Kidney (tissue), 14 donors: Measurements from ENCODE around the gene CLIP4. TPM values are rescaled to one million over a fixed set of nuclear protein-coding genes. Genes with fewer than 3 reads are reported as not detected.

ENCODE experiments used
- DNase-seq, 5 donors: peaks; one replicate each; pipeline ENCODE4 v3.0.0-alpha.2; 2013 to 2020
- FAIRE-seq: peaks from 2 replicates; lab custom pipeline; 2012; peaks lifted over from hg19 to GRCh38; lab: Jason Lieb, UNC
- H3K27ac ChIP-seq, 2 donors: one replicate each; pipeline ENCODE4 v1.7.0; 2013; ENCODE audit warnings: low read depth in 2 of 2, low read length in 2 of 2, inconsistent platforms in 1 of 2
- H3K27me3 ChIP-seq: one replicate; pipeline ENCODE4 v1.7.1; 2013; ENCODE audit warnings: low read length, inconsistent platforms; ENCODE audit not compliant: control insufficient read depth, insufficient read depth
- H3K36me3 ChIP-seq, 3 donors: one replicate each; pipeline versions ENCODE4 v1.7.0 to v1.7.1; 2013; ENCODE audit warnings: low read length in 3 of 3, control low read depth in 1 of 3, inconsistent platforms in 1 of 3; ENCODE audit not compliant: insufficient read depth in 3 of 3, control insufficient read depth in 2 of 3
- H3K4me1 ChIP-seq, 3 donors: one replicate each; pipeline versions ENCODE4 v1.7.0 to v1.7.1; 2013; ENCODE audit warnings: low read length in 3 of 3, inconsistent platforms in 1 of 3, low read depth in 1 of 3; ENCODE audit not compliant: control insufficient read depth in 2 of 3, insufficient read depth in 2 of 3
- H3K4me3 ChIP-seq, 3 donors: one replicate each; pipeline versions ENCODE4 v1.7.0 to v1.8.1; 2013; ENCODE audit warnings: low read length in 3 of 3, control low read depth in 1 of 3, inconsistent platforms in 1 of 3
- H3K9ac ChIP-seq, 3 donors: one replicate each; pipeline versions ENCODE4 v1.7.0 to v1.7.1; 2013; ENCODE audit warnings: low read length in 3 of 3, control low read depth in 1 of 3, inconsistent platforms in 1 of 3
- H3K9me3 ChIP-seq, 3 donors: one replicate each; pipeline versions ENCODE4 v1.7.0 to v1.7.1; 2013; ENCODE audit warnings: low read length in 3 of 3, control low read depth in 1 of 3, inconsistent platforms in 1 of 3; ENCODE audit not compliant: control insufficient read depth in 2 of 3, insufficient read depth in 1 of 3
- CTCF ChIP-seq: IDR thresholded peaks from 3 replicates; pipeline ENCODE4 v1.5.1; 2012; ENCODE audit warnings: mild to moderate bottlenecking, moderate library complexity, borderline replicate concordance; ENCODE audit not compliant: insufficient read depth; ENCODE audit errors: extremely low read depth
- intact Hi-C: fragments of 100-400 bp; cut with DNase I; formaldehyde crosslinking; loops from one replicate; pipeline ENCODE4 v1.11.1; 2022
- polyA plus RNA-seq: library from polyadenylated mRNA; stranded (reverse); fragments of 350-450 nt; fragmentation: Illumina TruSeq; extraction: RNeasy Lipid Tissue Mini Kit (QIAGEN cat#74804); gene quantifications from one replicate; pipeline ENCODE4 v1.2.3, GENCODE V29; 2014; ENCODE audit warnings: low read depth, low replicate concordance; ENCODE audit not compliant: insufficient read depth
- total RNA-seq: library from RNA; stranded (reverse); fragmentation: NEBNext Ultra II Directional; extraction: Animal tissue kit (Norgen Biotek cat#: 25700); gene quantifications from one replicate; pipeline ENCODE4 v1.2.1, GENCODE V29; 2021
- donor health status: control.
- donor health status: control.
- donor health status: control.
- donor health status: control.
- donor health status: control.
- donor health status: DM: yes; HTN: yes; CAD: no.
- donor health status: Normal renal cell carcinoma (clear cell type).

Gene CLIP4
- total and polyA plus RNA-seq, 2 donors from 2014 or later: 7.8 to 18.1 TPM

GRCh38 chr2:29159125-29159524 is 43.9 kb downstream of the CLIP4 start:
- intact Hi-C loops: no loop called here
- DNase-seq: no peak
- Histone ChIP-seq H3K4me3 (no peak overlapping the region), H3K9ac (no peak overlapping the region), H3K9me3 (no peaks in the 10 kb centered on the region), H3K36me3 (peaks cover 0 to 49% (median 12%) of the 10 kb centered on the region in 3 donors), H3K4me1 (no peaks in the 10 kb centered on the region), H3K27ac (no peak overlapping the region), H3K27me3 (no peaks in the 10 kb centered on the region)
- TF ChIP-seq CTCF: no peak
- no peak for FAIRE-seq

- TF ChIP-seq CTCF: no peak
- FAIRE-seq (no peak), DNase-seq (no peak)
- no peaks in the 10 kb centered on the region for H3K4me1 ChIP-seq
- H3K9ac ChIP-seq: no peak overlapping the region
- H3K36me3 ChIP-seq: peaks cover 0 to 45% (median 7%) of the 10 kb centered on the region in 3 donors
- no peaks in the 10 kb centered on the region for H3K27me3 ChIP-seq
- H3K27ac ChIP-seq: no peak overlapping the region
- H3K9me3 ChIP-seq: no peaks in the 10 kb centered on the region
- no peak overlapping the region for H3K4me3 ChIP-seq
- intact Hi-C loops: no loop called here
Observed at GRCh38 chr2:29160184-29160583, 45.0 kb downstream of the CLIP4 start.

- no peak for TF ChIP-seq CTCF
- Histone ChIP-seq H3K9ac (no peak overlapping the region), H3K36me3 (peaks cover 0 to 31% (median 3%) of the 10 kb centered on the region in 3 donors), H3K4me1 (no peaks in the 10 kb centered on the region), H3K27ac (no peak overlapping the region), H3K27me3 (no peaks in the 10 kb centered on the region), H3K9me3 (no peaks in the 10 kb centered on the region), H3K4me3 (no peak overlapping the region)
- no peak for FAIRE-seq
- intact Hi-C loops: no loop called here
- no peak for DNase-seq
Observed at GRCh38 chr2:29162204-29162928, 47.2 kb downstream of the CLIP4 start.
